Activated naive CD8-positive, alpha-beta T cell (primary cell): ENCODE measurements around the gene ELL2.
"Not testable (repeated sequence)": the region's sequence is repeated elsewhere in the genome, so short reads cannot be mapped to it uniquely, and the experiment has no call there.

Experiments used
- H3K27ac Mint-ChIP-seq: one replicate; pipeline ENCODE4 v1.8.0; 2021; ENCODE audit warnings: mixed read lengths
- H3K27me3 Mint-ChIP-seq: one replicate; pipeline ENCODE4 v1.8.0; 2021; ENCODE audit warnings: mixed read lengths
- H3K36me3 Mint-ChIP-seq: one replicate; pipeline ENCODE4 v1.8.0; 2021; ENCODE audit warnings: mixed read lengths
- H3K4me1 Mint-ChIP-seq: one replicate; pipeline ENCODE4 v1.8.0; 2021; ENCODE audit warnings: low read depth, mixed read lengths
- H3K4me3 Mint-ChIP-seq: one replicate; pipeline ENCODE4 v1.8.0; 2021; ENCODE audit warnings: mild to moderate bottlenecking, mixed read lengths
- H3K9me3 Mint-ChIP-seq: one replicate; pipeline ENCODE4 v1.8.0; 2021; ENCODE audit warnings: low read depth, mixed read lengths

Gene ELL2

GRCh38 chr5:95850391-95850894, 111.2 kb downstream of the ELL2 start:
- Mint-ChIP-seq H3K27ac (no peak overlapping the region), H3K4me1 (peaks cover 2% of the 10 kb centered on the region), H3K27me3 (no peaks in the 10 kb centered on the region), H3K9me3 (no peaks in the 10 kb centered on the region), H3K36me3 (no peaks in the 10 kb centered on the region), H3K4me3 (no peak overlapping the region)

- Mint-ChIP-seq H3K27ac (no peak overlapping the region), H3K4me1 (peaks cover 6% of the 10 kb centered on the region), H3K36me3 (no peaks in the 10 kb centered on the region)
These were observed 113.0 kb downstream of the ELL2 start for GRCh38 chr5:95848701-95849100.

GRCh38 chr5:95847261-95847592, 114.4 kb downstream of the ELL2 start:
- H3K27ac Mint-ChIP-seq: no peak overlapping the region
- H3K4me3 Mint-ChIP-seq: no peak overlapping the region
- no peaks in the 10 kb centered on the region for H3K27me3 Mint-ChIP-seq
- peaks cover 17% of the 10 kb centered on the region for H3K4me1 Mint-ChIP-seq
- H3K9me3 Mint-ChIP-seq: no peaks in the 10 kb centered on the region
- H3K36me3 Mint-ChIP-seq: no peaks in the 10 kb centered on the region

More at GRCh38 chr5:95848701-95849100, 113.0 kb downstream of the ELL2 start:
- Mint-ChIP-seq H3K27me3 (no peaks in the 10 kb centered on the region), H3K4me3 (no peak overlapping the region), H3K9me3 (no peaks in the 10 kb centered on the region)

GRCh38 chr5:95846554-95847260, 114.9 kb downstream of the ELL2 start:
- Mint-ChIP-seq H3K4me3 (no peak overlapping the region), H3K27ac (no peak overlapping the region), H3K4me1 (peaks cover 17% of the 10 kb centered on the region), H3K9me3 (no peaks in the 10 kb centered on the region), H3K36me3 (no peaks in the 10 kb centered on the region), H3K27me3 (no peaks in the 10 kb centered on the region)

GRCh38 chr5:95845391-95845790, 116.3 kb downstream of the ELL2 start:
- Mint-ChIP-seq H3K9me3 (no peaks in the 10 kb centered on the region), H3K4me3 (no peak overlapping the region), H3K36me3 (no peaks in the 10 kb centered on the region), H3K27me3 (no peaks in the 10 kb centered on the region), H3K27ac (no peak overlapping the region), H3K4me1 (peaks cover 17% of the 10 kb centered on the region)

- H3K27me3 Mint-ChIP-seq: no peaks in the 10 kb centered on the region
- H3K4me3 Mint-ChIP-seq: no peak overlapping the region
- H3K27ac Mint-ChIP-seq: no peak overlapping the region
- no peaks in the 10 kb centered on the region for H3K9me3 Mint-ChIP-seq
- no peaks in the 10 kb centered on the region for H3K36me3 Mint-ChIP-seq
- H3K4me1 Mint-ChIP-seq: peaks cover 21% of the 10 kb centered on the region
These were observed 117.9 kb downstream of the ELL2 start for GRCh38 chr5:95843733-95844223.

- H3K9me3 Mint-ChIP-seq: no peaks in the 10 kb centered on the region
- H3K4me1 Mint-ChIP-seq: peaks cover 21% of the 10 kb centered on the region
- H3K27ac Mint-ChIP-seq: peak overlapping the region; percentile 92
- H3K27me3 Mint-ChIP-seq: no peaks in the 10 kb centered on the region
- no peak overlapping the region for H3K4me3 Mint-ChIP-seq
- H3K36me3 Mint-ChIP-seq: no peaks in the 10 kb centered on the region
These were observed 118.7 kb downstream of the ELL2 start for GRCh38 chr5:95842854-95843544.

GRCh38 chr5:95841914-95842812, 119.5 kb downstream of the ELL2 start:
- no peak overlapping the region for H3K4me3 Mint-ChIP-seq
- H3K4me1 Mint-ChIP-seq: peaks cover 28% of the 10 kb centered on the region
- no peaks in the 10 kb centered on the region for H3K36me3 Mint-ChIP-seq
- no peaks in the 10 kb centered on the region for H3K9me3 Mint-ChIP-seq
- H3K27ac Mint-ChIP-seq: peak overlapping the region; percentile 92
- no peaks in the 10 kb centered on the region for H3K27me3 Mint-ChIP-seq

- no peaks in the 10 kb centered on the region for H3K27me3 Mint-ChIP-seq
- H3K36me3 Mint-ChIP-seq: no peaks in the 10 kb centered on the region
- H3K4me3 Mint-ChIP-seq: no peak overlapping the region
- H3K27ac Mint-ChIP-seq: peak overlapping the region; percentile 34
- no peaks in the 10 kb centered on the region for H3K9me3 Mint-ChIP-seq
- peaks cover 35% of the 10 kb centered on the region for H3K4me1 Mint-ChIP-seq
These were observed 120.5 kb downstream of the ELL2 start for GRCh38 chr5:95840956-95841705.

GRCh38 chr5:95839658-95840057, 122.0 kb downstream of the ELL2 start:
- Mint-ChIP-seq H3K9me3 (no peaks in the 10 kb centered on the region), H3K4me3 (no peak overlapping the region), H3K36me3 (no peaks in the 10 kb centered on the region), H3K27ac (peak overlapping the region; percentile 34), H3K27me3 (no peaks in the 10 kb centered on the region), H3K4me1 (peaks cover 40% of the 10 kb centered on the region)

GRCh38 chr5:95838556-95838955, 123.1 kb downstream of the ELL2 start:
- Mint-ChIP-seq H3K36me3 (no peaks in the 10 kb centered on the region), H3K27ac (no peak overlapping the region), H3K4me3 (no peak overlapping the region), H3K27me3 (no peaks in the 10 kb centered on the region), H3K4me1 (peaks cover 49% of the 10 kb centered on the region), H3K9me3 (no peaks in the 10 kb centered on the region)

- peak overlapping the region; percentile 78 for H3K27ac Mint-ChIP-seq
- no peaks in the 10 kb centered on the region for H3K27me3 Mint-ChIP-seq
- peaks cover 49% of the 10 kb centered on the region for H3K4me1 Mint-ChIP-seq
- H3K9me3 Mint-ChIP-seq: no peaks in the 10 kb centered on the region
- no peak overlapping the region for H3K4me3 Mint-ChIP-seq
- H3K36me3 Mint-ChIP-seq: no peaks in the 10 kb centered on the region
These were observed 123.6 kb downstream of the ELL2 start for GRCh38 chr5:95838001-95838520.

GRCh38 chr5:95837492-95837891, 124.2 kb downstream of the ELL2 start:
- Mint-ChIP-seq H3K36me3 (no peaks in the 10 kb centered on the region), H3K9me3 (no peaks in the 10 kb centered on the region), H3K27ac (peak overlapping the region; percentile 88), H3K27me3 (no peaks in the 10 kb centered on the region), H3K4me3 (no peak overlapping the region), H3K4me1 (peaks cover 48% of the 10 kb centered on the region)

GRCh38 chr5:95836971-95837370, 124.7 kb downstream of the ELL2 start:
- Mint-ChIP-seq H3K27ac (peak overlapping the region; percentile 88), H3K4me3 (peak overlapping the region; percentile 84), H3K4me1 (peaks cover 48% of the 10 kb centered on the region)
- H3K36me3 Mint-ChIP-seq, H3K9me3 Mint-ChIP-seq, H3K27me3 Mint-ChIP-seq: not testable (repeated sequence)
